Adipose tissue (tissue), 3 donors: Measurements from ENCODE around the gene RUNX3. TPM values are rescaled to one million over a fixed set of nuclear protein-coding genes. Genes with fewer than 3 reads are reported as not detected.

Experiments
- H3K27ac ChIP-seq: one replicate; pipeline ENCODE4 v1.5.1; 2013; ENCODE audit warnings: low read depth, low read length
- WGBS, 3 donors: extraction: QIAGEN DNeasy Blood & Tissue Kit; methylation state at CpG; one replicate each; pipeline ENCODE4 v1.1.7; 2013; 5-methylcytosine and 5-hydroxymethylcytosine counted together
- polyA plus RNA-seq, 3 donors: library from polyadenylated mRNA; stranded (reverse); fragments of 200-250 nt; gene quantifications; one replicate each; pipeline ENCODE4 v1.2.3, GENCODE V29; 2013
- donor health status: healthy with polysubstance abuse.
- donor health status: Bipolar disorder and iron deficiency.
- donor health status: healthy.

RUNX3 gene
- polyA plus RNA-seq, 3 donors = 0.67 to 2.0 (median 0.70) TPM

DNA sequence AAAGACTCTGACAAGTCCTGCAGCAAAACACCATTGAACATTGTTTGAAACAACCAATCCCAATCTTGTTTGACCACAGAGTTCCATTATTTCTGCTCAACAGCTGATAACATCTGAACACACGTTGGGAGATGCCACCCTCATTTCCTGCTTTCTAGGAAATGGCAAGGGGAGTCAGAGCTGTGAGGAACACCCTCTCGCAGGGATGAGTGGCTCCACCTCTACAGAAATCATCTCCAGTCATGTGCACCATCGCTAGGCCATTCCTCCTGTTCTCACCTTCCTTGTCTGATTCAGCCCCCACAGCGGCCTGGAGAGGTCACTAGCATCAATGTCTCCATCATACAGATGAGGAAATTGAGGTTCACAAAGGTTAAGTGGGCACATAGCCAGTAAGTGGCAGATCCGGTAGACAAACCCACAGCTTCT lies 22.4 kb upstream of the RUNX3 start:
- 26 to 47% (median 36%) methylated on average over 5 of the region's 5 CpGs for WGBS, 3 donors
- H3K27ac ChIP-seq = no peak overlapping the region

DNA sequence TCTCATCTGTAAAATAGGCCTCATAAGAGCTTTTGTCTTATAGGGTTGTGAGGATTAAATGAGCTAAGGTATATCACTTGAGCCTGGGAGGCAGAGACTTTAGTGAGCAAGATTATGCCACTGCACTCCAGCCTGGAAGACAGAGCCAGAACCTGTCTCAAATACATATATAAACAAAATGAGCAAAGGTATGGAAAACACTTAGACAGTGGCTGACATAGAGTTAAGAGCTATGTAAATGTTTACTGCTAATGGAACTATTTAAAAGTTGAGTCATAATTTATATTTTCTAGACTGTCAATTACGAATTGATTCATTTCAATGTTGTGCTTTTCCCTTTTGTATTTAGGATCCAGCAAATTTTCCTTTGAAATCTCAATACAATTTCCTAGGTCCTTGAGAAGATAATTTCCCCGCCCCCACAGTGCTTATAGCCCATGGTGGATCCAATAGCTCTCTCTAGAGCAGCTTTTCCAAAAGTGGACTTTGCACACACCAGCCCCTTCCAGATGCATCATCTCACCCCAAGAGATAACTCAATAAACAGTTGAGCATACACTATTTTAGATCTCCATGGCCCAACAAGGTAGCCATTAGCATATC lies 21.8 kb upstream of the RUNX3 start:
- 90 to 93% (median 91%) methylated on average over 2 of the region's 2 CpGs for WGBS, 3 donors
- no peak overlapping the region for H3K27ac ChIP-seq

DNA sequence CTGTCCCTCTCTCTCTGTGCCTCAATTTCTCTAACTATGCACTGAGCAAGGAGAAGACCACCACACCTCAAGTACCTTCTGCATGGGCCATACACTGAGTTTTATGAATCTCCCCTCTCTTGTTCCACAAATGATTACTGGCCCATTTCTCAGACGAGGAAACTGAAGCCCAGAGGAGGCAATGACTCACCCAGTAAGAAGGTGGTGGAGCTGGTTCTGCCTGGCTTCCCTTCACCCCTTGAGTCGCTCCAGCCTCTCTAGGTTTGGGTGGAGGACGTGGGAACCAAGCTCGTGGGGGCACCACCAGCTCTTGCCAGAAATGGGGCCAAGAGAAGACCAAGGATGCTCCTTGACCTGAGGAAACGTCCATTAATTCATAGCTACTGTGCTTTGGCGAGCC lies 21.3 kb upstream of the RUNX3 start:
- H3K27ac ChIP-seq = no peak overlapping the region
- 69 to 83% (median 78%) methylated on average over 6 of the region's 6 CpGs for WGBS, 3 donors

DNA sequence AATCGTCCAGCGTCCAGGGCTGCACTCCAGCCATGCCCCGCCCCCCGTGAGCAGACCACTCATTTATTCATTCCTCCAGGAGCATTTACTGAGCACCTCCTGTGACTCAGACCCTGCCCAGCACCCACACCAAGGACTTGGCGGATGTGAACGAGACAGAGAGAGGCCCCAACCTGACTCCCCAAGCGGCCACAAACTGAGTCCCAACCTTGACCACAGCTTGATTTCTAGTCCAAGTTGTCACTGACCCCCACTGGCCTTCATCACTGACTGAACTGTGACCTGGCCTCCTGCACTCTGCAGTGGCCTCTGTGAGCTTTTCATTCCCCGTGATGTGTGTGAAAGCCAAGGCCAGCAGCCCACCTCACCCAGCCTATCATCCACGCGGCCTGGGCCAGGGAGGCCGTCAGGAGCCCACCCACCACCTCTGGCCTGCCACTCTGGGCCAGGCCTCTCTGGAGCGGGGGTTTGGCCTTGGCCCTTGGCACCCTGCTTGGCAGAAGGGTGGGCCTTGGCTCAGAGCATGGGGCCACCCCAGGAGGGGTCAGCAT lies 19.3 kb upstream of the RUNX3 start:
- H3K27ac ChIP-seq = no peak overlapping the region
- 75 to 85% (median 83%) methylated on average over 12 of the region's 12 CpGs for WGBS, 3 donors

DNA sequence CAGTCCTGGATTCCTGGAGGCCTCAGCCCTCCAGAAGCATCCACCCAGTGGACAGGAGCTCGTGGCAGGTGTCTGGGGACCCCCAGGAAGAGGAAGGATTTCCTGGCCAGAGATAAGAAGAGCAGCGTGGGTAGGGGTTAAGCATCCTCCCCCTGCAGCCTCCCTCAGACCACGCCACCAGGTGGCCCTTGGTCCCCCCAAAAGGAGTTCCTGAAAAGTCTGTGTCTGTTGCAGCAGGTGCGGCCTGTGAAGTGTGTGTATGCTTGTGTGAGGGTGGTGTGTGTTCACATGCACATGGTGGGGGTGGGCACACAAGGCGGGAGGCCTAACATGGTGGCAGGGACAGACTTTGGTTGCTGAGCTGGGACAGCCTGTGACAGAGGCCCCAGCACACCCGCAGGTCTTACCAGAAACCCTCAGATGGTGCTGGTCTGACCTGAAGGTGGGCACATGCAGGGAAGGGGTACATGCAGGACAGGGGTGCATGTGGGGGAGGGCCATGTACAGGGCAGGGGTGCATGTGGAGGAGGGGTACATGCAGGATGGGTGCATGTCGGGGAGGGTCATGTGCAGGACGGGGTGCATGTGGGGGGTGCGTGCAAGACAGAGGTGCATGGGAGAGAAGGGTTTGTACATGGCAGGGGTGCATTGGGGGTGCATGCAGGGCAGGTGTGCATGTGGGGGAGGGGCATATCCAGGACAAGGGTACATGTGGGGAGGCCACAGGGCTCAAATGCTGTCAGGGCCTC lies 18.2 kb upstream of the RUNX3 start:
- 77 to 87% (median 86%) methylated on average over 9 of the region's 9 CpGs for WGBS, 3 donors
- no peak overlapping the region for H3K27ac ChIP-seq

DNA sequence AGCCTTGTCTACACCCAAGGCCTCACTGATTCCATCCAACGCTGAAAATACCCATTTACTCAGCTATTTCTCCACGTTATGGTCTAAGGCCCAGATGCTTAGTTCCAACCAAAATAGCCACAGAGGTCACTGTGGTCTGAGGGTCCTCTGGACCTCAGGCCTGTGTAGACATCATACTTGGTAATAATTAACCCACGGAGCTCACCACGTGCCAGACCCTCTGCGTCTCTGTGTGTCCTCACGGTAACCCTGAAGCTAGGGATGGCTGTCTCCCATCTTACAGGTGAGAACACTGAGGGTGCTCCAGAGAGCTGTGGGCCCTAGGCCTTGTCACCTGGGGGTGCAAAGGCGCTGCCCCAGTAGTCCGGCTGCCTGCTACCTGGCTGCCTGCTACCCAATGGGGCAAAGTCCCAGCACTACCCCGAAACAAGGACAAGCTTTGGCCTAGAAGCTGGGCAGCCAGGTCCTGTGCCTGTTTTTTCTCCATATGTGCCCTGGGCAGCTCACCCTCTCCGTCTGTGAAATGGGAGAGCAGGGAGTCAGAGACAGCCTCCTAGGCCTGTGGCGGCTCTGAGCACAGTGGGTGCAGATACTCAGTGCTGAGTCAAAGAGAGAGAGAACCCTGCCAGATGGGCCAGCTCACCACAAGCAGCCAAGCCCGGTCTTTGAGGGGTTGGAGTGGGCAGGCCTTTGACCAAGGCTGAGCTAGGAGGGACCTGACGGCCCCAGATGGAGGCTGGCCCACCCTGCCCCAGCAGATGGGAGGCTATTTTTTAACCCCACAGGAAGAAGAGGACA lies 17.0 kb upstream of the RUNX3 start:
- H3K27ac ChIP-seq = no peak overlapping the region
- WGBS, 3 donors = 75 to 83% (median 79%) methylated on average over 13 of the region's 13 CpGs

DNA sequence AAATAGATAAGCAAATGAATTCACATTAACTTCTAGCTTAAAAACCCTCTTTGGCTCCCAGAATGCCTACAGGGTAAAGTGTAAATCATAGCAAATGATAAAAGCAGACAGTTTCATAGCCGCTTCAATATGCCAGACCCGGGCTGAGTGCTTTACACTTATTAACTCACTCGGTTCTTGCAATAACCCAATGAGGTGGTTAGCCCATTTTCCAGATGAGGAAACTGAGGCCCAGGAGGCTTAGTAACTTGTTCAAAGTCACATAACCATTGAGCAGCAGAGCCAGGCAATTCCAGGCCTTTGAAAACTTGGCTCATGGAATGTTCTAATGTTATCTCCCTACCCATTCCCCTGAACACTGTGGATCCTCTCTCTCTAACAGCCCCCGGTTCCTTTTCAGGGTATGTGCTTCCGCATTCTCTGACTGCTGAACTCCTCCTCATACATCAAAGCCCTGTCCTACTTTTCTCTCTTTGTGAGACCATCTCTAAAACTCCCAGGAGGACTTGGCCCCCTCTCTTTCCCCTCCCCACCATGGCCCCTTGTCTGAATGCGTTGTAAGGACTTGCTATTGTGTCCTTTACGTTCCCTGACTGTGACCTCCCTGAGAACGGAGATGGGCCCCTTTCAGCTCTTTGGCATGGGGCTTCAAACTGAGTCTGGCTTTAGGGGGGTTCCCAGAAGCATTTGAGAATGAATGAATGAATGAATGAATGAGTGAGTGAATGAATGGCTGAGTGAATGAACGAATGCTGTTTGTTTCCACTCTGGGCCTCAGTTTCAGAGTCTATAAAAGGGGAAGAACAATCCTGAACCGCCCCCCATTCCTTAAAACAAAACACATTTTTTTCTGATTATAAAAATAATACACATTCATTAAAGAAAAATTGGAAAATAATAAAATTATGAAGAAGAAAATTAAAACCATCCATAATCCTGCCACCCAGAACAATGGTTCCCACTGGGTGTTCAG lies 15.6 kb upstream of the RUNX3 start:
- H3K27ac ChIP-seq = no peak overlapping the region
- 88 to 90% (median 89%) methylated on average over 10 of the region's 10 CpGs for WGBS, 3 donors

DNA sequence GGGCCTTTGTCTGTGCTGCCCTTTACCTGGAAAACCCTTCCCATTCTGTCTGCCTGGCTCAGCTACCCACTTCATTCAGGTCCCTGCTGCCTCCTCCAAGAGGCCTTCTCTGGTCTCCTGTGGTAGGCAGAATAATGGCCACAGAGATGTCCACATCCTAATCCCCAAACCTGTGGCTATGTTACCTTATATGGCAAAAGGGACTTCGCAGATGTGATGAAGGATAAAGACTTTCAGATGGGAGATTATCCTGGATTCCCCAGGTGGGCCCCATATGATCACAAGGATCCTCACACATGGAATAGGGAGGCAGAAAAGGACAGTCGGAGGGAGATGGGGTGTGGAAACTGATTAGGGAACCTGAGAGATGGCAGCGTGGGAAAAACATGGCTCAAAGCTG lies 14.2 kb upstream of the RUNX3 start:
- 95 to 97% (median 96%) methylated on average over 3 of the region's 3 CpGs for WGBS, 3 donors
- H3K27ac ChIP-seq = no peak overlapping the region

DNA sequence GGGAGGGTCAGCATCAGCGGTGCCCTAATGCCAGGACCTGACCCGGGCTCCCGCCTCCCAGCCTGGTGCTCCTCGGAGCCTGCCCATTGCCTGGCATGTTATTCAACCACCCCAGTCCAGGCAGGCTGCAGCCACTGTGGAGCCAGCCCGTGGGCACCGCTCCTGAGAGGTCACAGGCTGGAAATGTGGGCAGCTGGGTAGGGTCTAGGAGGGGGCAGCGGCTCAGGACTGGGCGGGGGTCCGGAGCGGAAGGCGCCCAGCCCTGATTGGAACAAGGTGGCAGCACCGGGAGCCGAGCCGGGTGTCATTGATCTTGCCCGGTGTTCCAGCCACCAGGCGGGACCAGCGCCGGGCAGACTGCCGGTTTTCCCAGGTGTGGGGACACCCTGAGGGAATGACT lies 12.7 kb upstream of the RUNX3 start:
- 63 to 89% (median 88%) methylated on average over 16 to 19 of the region's 19 CpGs for WGBS, 3 donors
- no peak overlapping the region for H3K27ac ChIP-seq

DNA sequence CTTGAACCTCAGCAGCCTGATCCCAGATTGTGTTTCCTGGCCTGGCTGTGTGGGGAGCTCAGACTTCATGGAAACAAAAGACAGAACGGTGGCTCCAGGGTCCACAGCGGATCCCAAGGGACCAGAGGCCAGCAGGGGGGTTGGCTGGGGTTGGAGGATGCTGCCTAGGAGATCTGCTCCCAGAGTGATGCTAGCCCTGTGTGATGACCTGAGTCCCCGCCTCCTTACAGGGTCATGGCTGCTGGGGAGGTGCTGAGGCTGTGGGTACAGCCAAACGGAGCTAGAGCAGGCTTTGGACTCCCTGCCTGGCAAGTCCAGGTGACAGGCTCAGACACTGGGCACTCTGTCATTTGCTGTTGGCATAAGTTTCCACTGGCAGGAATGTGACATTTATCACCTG lies 11.5 kb upstream of the RUNX3 start:
- 62 to 71% (median 69%) methylated on average over 4 of the region's 4 CpGs for WGBS, 3 donors
- H3K27ac ChIP-seq = no peak overlapping the region

DNA sequence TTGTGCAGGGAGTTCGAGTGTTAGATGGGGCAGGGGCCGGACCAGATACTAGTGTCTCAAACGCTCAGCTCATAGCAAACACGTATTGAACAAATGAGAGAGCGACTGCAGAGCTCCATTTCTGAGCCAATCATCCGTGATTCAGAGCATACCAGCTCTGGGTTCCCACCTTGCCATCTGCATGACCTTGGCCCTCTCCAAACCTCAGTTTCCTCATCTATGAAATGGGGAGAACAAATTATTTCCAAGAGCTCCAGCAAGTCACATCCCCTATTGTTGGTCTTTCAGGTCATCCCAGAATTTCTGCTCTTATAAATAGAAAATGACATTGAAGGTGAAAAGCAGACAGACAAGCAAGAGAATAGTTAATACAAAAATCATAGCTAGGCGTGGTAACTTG lies 10.2 kb upstream of the RUNX3 start:
- WGBS, 3 donors = 87 to 92% (median 89%) methylated on average over 7 of the region's 7 CpGs
- H3K27ac ChIP-seq = no peak overlapping the region

DNA sequence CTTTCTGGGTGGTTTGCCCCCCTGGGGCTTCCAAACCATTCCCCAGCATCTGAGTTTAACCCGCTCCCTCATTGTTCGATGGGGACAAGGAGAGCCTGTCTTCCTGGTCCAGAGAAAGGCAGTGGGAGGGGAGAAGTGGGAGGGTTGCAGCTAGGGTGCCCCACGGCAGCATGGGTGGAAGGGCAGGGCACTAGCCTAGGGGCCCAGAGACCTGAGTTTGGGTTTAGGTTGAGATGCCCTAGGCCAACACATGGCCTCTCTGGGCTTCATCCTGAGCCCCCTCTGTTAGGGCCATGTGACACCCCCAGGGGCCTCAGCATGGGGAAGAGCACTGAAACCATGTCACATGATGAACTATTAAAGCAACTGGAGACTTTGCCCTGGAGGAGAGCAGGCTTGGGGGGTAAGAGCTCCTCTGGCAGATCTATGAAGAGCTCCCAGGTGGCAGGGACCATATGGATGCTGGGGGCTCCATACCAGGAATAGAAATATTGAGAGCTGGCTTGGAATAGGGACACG lies 9.7 kb upstream of the RUNX3 start:
- WGBS, 3 donors = 77 to 83% (median 81%) methylated on average over 4 of the region's 4 CpGs

DNA sequence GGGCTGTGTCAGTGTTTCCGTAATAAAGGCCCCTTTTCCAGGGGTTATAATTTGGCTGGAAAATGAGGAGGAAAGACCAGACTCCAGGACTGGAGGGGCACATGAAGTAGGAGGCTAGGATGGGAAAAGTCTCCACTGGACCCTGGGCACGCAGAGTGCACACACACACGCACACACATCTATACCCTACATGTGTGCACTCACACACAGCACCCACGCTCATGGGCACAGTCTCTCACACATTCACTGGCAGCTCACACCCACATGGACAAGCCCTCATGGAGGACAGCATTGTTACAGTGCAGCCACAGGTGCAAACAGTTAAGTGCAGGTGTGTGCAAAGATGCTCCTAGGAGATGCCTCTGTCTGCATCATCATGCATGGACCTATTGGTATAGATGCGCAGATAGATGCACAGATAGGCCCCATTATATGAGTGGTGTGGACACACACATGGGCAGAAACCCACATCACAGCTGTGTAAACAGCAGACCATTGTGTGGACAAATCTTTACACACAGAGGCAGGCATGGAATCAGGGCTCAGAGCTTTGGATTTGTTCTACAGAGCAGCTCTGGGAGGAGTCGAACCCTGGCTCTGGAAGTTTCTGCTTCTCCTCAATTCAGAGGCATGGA lies 9.1 kb upstream of the RUNX3 start:
- whole genome bisulfite sequencing, 3 donors = 87 to 93% (median 93%) methylated on average over 6 of the region's 6 CpGs
- H3K27ac ChIP-seq = no peak overlapping the region

More for the DNA sequence above, 9.7 kb upstream of the RUNX3 start:
- H3K27ac ChIP-seq = no peak overlapping the region

DNA sequence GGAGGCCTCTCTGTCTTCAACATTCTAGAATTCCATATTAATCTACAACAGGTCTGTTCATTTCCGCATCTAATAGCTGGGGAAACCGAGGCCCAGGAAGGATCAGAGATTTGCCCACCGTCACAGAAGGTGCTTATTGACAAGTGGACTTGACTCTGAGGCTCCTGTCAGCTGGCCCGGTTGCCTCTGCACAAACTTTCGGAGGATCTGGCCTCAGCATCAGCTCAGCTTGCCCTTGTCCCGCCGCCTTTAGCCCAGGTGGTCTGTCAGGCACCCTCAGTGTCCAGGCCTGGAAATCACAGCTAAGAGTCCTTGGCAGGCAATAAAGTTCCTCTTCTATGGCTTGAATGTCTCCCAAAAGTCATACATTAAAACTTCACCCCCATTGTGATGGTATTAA lies 8.2 kb upstream of the RUNX3 start:
- H3K27ac ChIP-seq = no peak overlapping the region
- 94 to 97% (median 95%) methylated on average over 7 of the region's 7 CpGs for WGBS, 3 donors

DNA sequence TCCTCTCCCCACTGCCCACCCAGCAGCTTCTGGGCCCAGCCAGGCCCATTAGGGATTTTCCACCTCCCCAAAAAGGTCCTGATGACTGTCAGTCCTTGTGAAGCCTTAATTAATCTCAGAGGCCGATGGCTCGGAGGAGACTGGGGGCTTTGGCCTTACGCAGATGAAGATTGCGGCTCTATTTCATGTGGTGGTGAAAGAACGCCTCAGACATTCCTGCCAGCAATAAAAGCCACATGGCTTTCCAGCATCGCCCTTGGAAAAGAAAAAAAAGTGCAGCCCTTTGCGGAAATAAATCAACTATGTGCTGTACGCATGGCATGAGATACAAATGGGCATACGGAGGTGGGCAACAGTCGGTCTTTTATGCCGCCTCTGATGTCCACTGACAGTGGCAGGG lies 6.6 kb upstream of the RUNX3 start:
- 83 to 93% (median 91%) methylated on average over 11 of the region's 11 CpGs for WGBS, 3 donors
- no peak overlapping the region for H3K27ac ChIP-seq

DNA sequence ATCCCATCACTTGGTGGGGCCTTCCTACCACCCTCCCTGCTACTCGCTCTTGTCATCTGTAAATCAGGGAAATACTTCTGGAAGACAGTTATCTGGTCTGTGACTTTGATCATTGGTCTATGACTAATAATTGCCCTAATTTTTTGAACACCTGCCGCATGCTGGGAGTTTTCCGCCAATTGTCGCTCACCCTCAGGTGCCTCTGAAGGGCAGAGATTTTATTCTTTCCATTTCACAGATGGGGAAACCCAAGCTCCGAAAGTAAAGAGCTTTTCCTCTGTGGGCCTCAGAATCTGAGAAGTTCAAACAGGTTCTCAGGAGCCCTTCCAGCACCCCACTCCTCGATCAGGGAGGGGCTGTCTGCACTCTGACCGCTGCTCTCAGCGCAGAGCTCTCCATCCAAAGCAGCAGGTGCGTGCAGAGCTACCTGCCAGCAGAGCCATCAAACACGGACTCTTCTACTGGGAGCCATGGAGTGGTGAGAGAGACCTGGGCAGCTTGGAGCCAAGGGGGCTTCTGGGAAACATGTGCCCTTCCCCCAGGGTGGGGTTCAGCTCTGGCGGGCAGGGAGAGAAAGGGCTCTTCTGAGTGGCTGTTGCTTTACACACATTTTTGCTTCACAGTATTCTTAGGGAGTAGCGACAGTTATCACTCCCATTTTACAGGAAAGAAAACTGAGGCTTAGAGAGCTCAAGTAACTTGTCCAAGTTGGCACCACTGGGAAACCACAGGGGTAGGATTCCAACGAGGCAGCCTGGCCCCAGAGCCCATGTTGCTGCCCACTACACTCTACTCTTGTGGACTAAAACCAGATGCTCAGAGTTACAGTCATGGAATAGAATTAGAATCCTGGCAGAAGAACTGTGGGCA lies 5.8 kb upstream of the RUNX3 start:
- H3K27ac ChIP-seq = no peak overlapping the region
- WGBS, 3 donors = 81 to 84% (median 81%) methylated on average over 13 of the region's 13 CpGs

DNA sequence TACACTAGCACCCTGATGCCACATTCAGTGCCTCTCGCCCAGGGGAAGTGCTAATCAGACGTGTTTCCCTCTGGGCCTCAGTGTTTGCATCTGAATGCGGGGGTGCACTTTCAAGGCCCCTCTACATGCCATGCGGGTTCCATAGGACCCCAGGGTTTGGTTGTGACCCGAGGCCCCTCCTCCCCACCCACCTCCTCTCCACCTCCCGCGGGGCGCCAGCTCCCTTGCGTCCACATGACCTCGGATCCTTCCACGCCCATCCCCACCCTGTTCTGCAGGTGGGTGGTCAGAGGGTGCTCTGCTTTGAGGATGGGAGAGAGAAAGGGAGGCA lies 5.1 kb upstream of the RUNX3 start:
- H3K27ac ChIP-seq = no peak overlapping the region
- 56 to 59% (median 57%) methylated on average over 10 to 11 of the region's 11 CpGs for WGBS, 3 donors
